SKM-1 (cell line): ENCODE data around the gene PDK1.

ENCODE experiments used
- DNase-seq: peaks from one replicate; lab custom pipeline; 2025; ENCODE audit not compliant: unreplicated experiment; lab: John Stamatoyannopoulos, UW

Gene PDK1

DNA sequence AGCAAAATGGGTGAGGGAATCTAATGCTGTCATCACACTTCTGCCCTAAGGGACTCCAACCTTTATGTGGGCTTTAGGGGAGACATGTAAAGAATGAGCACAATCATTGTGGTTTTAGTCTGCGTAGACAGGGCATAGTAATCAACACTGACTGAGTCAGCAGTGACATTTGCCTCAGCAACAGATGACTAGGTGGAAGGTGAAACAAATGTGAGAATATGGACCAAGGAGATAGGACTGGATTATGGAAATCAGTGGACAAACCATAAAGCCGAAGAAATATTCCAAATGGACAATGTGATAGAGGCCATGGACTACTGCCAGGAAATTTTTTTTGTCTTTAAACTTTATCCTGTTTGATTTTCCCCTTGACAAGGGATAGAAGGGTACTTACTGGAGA, 83.9 kb downstream of the PDK1 start:
- no peak for DNase-seq

GRCh38 chr2:172640389-172640788, 84.5 kb downstream of the PDK1 start:
- DNase-seq, result no peak

DNA sequence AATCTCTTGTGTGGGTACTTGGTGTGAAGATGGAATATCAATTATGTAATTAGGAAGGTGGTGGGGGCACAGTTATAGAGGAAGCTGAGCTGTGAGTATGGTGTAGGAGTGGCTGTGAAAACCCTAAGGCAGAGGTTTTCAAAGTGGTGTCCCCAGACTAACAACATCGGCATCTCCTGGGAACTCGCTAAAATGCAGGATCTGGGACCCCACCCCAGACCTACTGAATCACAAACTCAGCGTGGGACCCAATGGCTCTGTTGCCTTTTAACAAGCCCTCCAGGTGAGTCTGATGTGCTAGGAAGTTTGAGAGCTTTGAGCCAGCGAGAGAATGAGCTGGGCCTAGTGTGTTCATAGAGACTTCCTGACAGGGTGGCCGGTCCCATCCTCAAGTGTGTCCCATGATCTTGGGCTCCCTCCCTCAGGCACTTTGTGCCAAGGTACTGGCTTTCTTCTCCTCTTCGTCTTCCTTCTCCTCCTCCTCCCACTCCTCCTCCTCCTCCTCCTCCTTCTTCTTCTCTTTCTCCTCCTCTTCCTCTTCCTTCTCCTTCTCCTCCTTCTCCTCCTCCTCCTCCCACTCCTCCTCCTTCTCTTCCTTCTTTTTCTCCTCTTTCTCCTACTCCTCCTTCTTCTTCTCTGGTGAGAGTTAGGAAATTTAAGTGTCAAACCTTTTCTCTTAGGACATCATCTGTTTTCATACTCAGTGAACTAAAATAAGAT, 86.6 kb downstream of the PDK1 start:
- no peak for DNase-seq

DNA sequence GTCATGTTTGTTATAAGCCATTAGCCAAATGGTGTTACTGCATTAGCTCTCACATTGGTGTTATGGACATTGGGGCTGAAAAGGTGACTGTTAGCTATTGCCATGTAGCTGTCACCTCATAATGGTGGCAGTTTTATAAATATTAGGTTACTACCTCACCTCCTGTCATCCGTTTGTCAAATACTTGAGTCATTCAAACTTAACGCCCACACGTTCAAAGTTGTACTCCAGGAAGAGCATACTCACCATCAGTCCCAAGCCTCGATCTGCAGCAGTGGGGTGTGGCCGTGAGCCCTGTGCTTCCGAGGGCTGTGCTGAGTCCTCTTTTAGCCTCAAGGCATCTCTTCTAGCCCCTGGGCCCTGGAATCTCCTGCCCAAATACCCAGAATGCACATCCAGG, 87.3 kb downstream of the PDK1 start:
- DNase-seq, result no peak

DNA sequence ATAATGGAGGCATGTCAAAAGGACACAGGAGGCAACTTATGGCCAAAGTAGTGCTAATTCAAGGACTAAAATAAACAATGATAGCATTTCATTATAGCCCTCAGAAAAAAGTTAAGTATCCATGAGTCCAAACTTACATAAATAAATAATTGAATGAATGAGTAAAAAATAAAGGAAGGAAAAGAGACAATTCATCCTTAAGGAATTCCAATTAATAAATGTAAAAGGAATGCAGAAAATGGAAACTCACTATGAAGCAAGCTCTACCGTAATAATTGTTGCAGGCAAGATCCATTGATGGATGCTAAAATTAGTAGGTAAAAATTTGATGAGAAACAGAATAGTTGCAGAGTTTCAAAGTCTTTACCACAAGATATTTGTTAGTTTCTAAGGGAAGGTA, 91.5 kb downstream of the PDK1 start:
- DNase-seq, result no peak

DNA sequence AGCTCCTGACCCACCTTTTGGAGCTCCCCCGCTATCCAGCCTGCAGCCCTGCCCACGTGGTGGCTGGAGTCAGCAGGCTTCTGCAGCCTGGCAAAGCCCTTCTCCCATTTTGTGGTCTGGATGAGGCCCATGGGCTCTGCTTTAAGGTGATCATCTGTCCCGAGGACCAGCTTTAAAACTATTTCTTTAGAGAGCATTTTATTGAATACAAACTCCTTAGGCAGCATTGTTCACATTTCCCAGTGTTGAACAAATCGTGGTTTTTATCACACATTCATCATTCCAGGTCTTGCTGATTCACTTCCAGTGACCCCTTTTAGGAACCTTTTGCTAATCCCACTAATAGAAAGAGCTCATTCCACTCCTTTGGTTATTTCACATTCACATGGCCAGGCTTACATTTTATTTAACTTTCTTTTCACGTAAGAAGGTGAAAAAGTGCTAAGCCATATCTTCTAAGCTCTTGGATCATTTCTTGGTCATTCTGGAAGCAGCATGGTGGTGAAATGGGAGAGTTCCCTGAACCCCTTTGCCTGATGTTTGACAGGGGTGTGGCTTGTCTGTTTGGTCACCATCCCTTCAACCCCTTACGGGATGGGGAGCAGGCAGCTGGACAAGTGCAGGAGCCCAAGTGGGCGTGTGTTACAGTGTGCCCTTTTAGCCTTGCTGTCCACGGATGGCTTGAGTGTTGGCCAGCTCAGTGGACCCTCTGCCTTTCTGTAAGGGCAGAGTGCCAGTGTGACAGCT, 99.4 kb downstream of the PDK1 start:
- DNase-seq, result no peak

DNA sequence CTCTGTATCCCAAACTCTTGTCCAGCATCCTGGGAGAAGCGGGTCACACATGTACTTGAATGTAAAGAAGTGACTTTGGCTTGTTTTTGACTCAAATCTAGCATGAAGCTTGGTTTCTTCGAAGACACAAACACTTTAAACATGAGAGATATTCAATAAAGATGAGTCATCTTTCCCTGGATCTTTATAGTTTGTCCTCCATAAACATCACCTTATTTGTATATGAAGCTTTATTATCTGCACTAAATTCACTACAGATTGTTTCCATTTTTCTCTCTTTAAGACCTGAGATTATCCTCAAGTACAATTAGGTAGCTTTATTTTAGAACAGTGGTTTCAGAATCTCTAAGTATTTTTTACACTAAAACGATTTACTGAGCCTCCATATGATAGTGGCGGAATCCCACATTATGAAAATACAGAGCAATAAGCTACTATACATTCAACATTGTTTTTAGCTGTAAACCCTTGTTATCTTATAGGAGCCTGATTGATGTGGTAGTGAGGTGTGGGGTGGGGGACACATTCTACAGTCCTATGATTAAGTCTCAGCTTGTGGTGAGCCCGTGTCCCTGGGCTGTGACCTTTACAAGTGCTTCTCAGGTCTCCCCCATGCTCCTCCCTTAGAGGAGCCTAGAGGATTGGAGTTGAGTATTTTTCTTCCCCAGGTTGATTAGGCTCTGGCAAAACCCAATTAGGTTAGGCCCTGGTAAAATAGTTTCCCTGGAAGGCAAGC, 100.1 kb downstream of the PDK1 start:
- DNase-seq, result no peak
